NCI-H446 treated with DMSO at 0.1 percent for 48 hours (cell line): Measurements from ENCODE around the gene EML6.
"Not testable (repeated sequence)": the region's sequence is repeated elsewhere in the genome, so short reads cannot be mapped to it uniquely, and the experiment has no call there.

Experiments used
- DNase-seq: peaks from one replicate; lab custom pipeline; 2025; lab: John Stamatoyannopoulos, UW

The EML6 gene

GRCh38 chr2:54967269-54967668 is 243.8 kb downstream of the EML6 start:
- no peak for DNase-seq

- no peak for DNase-seq
Measured at GRCh38 chr2:54967759-54968365, 244.4 kb downstream of the EML6 start.

GRCh38 chr2:54968561-54969218 is 245.2 kb downstream of the EML6 start:
- no peak for DNase-seq

- DNase-seq, result no peak
Measured at GRCh38 chr2:54969295-54969939, 246.0 kb downstream of the EML6 start.

- no peak for DNase-seq
Measured at GRCh38 chr2:54969940-54970338, 246.5 kb downstream of the EML6 start.

GRCh38 chr2:54975175-54975574 is 251.7 kb downstream of the EML6 start:
- DNase-seq, result no peak

- DNase-seq, result no peak
Measured at GRCh38 chr2:54975598-54976492, 252.4 kb downstream of the EML6 start.

- DNase-seq, result no peak
Measured at GRCh38 chr2:54977149-54977548, 253.7 kb downstream of the EML6 start.

- DNase-seq, result peak; percentile 29
Measured at GRCh38 chr2:54979321-54980044, 256.0 kb downstream of the EML6 start.

- no peak for DNase-seq
Measured at GRCh38 chr2:54981385-54981784, 257.9 kb downstream of the EML6 start.

GRCh38 chr2:54983345-54984220 is 260.1 kb downstream of the EML6 start:
- peak; percentile 2 for DNase-seq

- DNase-seq, result no peak
Measured at GRCh38 chr2:54984476-54984875, 261.0 kb downstream of the EML6 start.

- DNase-seq, result peak; percentile 80
Measured at GRCh38 chr2:54986264-54986663, 262.8 kb downstream of the EML6 start.

GRCh38 chr2:54988612-54989011 is 265.1 kb downstream of the EML6 start:
- DNase-seq, result no peak

GRCh38 chr2:54990694-54991093 is 267.2 kb downstream of the EML6 start:
- DNase-seq, result not testable (repeated sequence)

GRCh38 chr2:54995553-54995952 is 272.1 kb downstream of the EML6 start:
- DNase-seq, result no peak

- DNase-seq, result no peak
Measured at GRCh38 chr2:54997826-54998225, 274.4 kb downstream of the EML6 start.

GRCh38 chr2:54999182-54999581 is 275.7 kb downstream of the EML6 start:
- DNase-seq, result peak; percentile 60

GRCh38 chr2:55000341-55000740 is 276.9 kb downstream of the EML6 start:
- DNase-seq, result no peak

- no peak for DNase-seq
Measured at GRCh38 chr2:55001716-55002115, 278.3 kb downstream of the EML6 start.
